Measurements from ENCODE around the gene TMEM109. TPM values are rescaled to one million over a fixed set of nuclear protein-coding genes. Genes with fewer than 3 reads are reported as not detected.

The TMEM109 gene
- polyA plus RNA-seq, 2 of the 4 experiments (the other 2 are of a cell fraction) = 40.9 to 93.0 TPM

DNA sequence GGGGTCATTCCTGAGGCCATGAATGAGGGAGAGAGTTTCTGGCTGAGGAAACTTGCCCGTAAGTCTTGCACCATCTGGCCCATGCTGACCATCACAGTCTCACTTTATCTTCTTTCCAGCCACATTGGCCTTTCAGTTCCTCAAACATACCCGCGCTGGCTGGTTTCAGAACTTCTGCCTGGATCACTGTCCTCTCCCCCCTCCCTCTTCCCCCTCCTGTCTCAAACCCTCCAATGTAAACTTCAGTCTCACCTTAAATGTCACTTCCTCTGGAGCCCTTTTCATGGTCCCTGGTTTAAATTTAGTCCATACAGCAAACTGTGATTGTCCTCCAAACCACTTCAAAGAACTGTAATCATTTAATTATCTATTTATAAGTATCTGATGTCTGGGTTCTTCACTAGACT, 3.7 kb upstream of the TMEM109 start:
- no peak for FAIRE-seq
- no peak overlapping the region for H3K27ac ChIP-seq
- ATAC-seq = no peak
- no peaks in the 10 kb centered on the region for H3K9me3 ChIP-seq
- WGBS (ENCODE audit: missing lambda C conversion rate) = 28% methylated on average over 3 of the region's 3 CpGs
- H3K4me3 ChIP-seq = no peak overlapping the region
- DNase-seq (ENCODE audit: low read depth in 1 of 2, low spot score in 1 of 2) = no peak
- no peak for TF ChIP-seq HES2 (IDR thresholded peaks at IDR 0.05)
- TF ChIP-seq TFCP2L1 (CRISPR knock-in tag; IDR thresholded peaks at IDR 0.05) = no peak
- no peak for TF ChIP-seq HOXA7 (CRISPR knock-in tag; IDR thresholded peaks at IDR 0.05)
- no peak for TF ChIP-seq ESRRA (IDR thresholded peaks at IDR 0.05; ENCODE audit: borderline replicate concordance, low read length)
- TF ChIP-seq CBX8 (IDR thresholded peaks at IDR 0.05) = no peak
- TF ChIP-seq KDM1A (IDR thresholded peaks at IDR 0.05; ENCODE audit: low read depth) = no peak
- TF ChIP-seq HEYL (CRISPR knock-in tag; IDR thresholded peaks at IDR 0.05) = no peak
- TF ChIP-seq RCOR1 (IDR thresholded peaks at IDR 0.05; ENCODE audit: low read depth, low read length) = no peak
- TF ChIP-seq CTCF (IDR thresholded peaks at IDR 0.05) = no peak
- no peak for TF ChIP-seq ZC3H11A (IDR thresholded peaks at IDR 0.05)
- no peak for TF ChIP-seq RFX5 (IDR thresholded peaks at IDR 0.05)
- no peak for TF ChIP-seq POLR2A (IDR thresholded peaks at IDR 0.05; ENCODE audit: low read length)
- TF ChIP-seq HOXB13 (CRISPR knock-in tag; IDR thresholded peaks at IDR 0.05; ENCODE audit: low read depth) = no peak
- TF ChIP-seq RARB (CRISPR knock-in tag; IDR thresholded peaks at IDR 0.05) = no peak
- no peak for TF ChIP-seq KDM5A (IDR thresholded peaks at IDR 0.05)
- no peak for TF ChIP-seq JUN (IDR thresholded peaks at IDR 0.05)
- peaks cover 5% of the 10 kb centered on the region for H3K4me1 ChIP-seq
- H3K4me2 ChIP-seq = no peak overlapping the region
- CTCF ChIA-PET = interaction anchor here (1.4 to 2.9 kb wide), 3 partner anchors 10 to 11 kb away, joined by 3 to 22 read pairs (median 8); no protein-coding TSS in a partner anchor
- POLR2A ChIA-PET = no interaction called here

GRCh38 chr11:60910711-60911380, 3.1 kb upstream of the TMEM109 start:
- no peak overlapping the region for H3K4me2 ChIP-seq
- TF ChIP-seq HOXB13 (CRISPR knock-in tag; IDR thresholded peaks at IDR 0.05; ENCODE audit: low read depth) = no peak
- no peak for TF ChIP-seq ZNF302 (CRISPR knock-in tag; IDR thresholded peaks at IDR 0.05)
- no peak for TF ChIP-seq SREBF2 (IDR thresholded peaks at IDR 0.05)
- TF ChIP-seq, protein P1, sequence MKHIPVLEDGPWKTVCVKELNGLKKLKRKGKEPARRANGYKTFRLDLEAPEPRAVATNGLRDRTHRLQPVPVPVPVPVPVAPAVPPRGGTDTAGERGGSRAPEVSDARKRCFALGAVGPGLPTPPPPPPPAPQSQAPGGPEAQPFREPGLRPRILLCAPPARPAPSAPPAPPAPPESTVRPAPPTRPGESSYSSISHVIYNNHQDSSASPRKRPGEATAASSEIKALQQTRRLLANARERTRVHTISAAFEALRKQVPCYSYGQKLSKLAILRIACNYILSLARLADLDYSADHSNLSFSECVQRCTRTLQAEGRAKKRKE (CRISPR knock-in tag; IDR thresholded peaks at IDR 0.05; ENCODE audit: low read depth) = no peak
- no peak for TF ChIP-seq TP53 (CRISPR knock-in tag; IDR thresholded peaks at IDR 0.05)
- no peak for TF ChIP-seq FOSB (CRISPR knock-in tag; IDR thresholded peaks at IDR 0.05)
- TF ChIP-seq NFE2L2 (conservative IDR thresholded peaks at IDR 0.05; ENCODE audit: low read length) = no peak
- no peak for TF ChIP-seq CBX8 (IDR thresholded peaks at IDR 0.05)
- no peak for TF ChIP-seq ESRRA (IDR thresholded peaks at IDR 0.05; ENCODE audit: borderline replicate concordance, low read length)
- no peak for TF ChIP-seq PBX3 (IDR thresholded peaks at IDR 0.05)
- no peak for TF ChIP-seq RARB (CRISPR knock-in tag; IDR thresholded peaks at IDR 0.05)
- no peak for TF ChIP-seq ZFP36 (IDR thresholded peaks at IDR 0.05; ENCODE audit: borderline replicate concordance, partially characterized antibody)
- TF ChIP-seq RAD21 (conservative IDR thresholded peaks at IDR 0.05 in 1 of 2, IDR thresholded peaks at IDR 0.05 in 1 of 2) = no peak
- ChIA-PET CTCF (interaction anchor here (1.4 kb wide), 1 partner anchor 9 kb away, joined by 3 read pairs; no protein-coding TSS in a partner anchor), POLR2A (no interaction called here)
- H3K27ac ChIP-seq = no peak overlapping the region
- H3K4me3 ChIP-seq = no peak overlapping the region
- DNase-seq (ENCODE audit: low read depth in 1 of 2, low spot score in 1 of 2) (no peak), ATAC-seq (no peak), FAIRE-seq (no peak)
- peaks cover 10% of the 10 kb centered on the region for H3K4me1 ChIP-seq
- H3K9me3 ChIP-seq = no peaks in the 10 kb centered on the region
- 46% methylated on average over 5 of the region's 5 CpGs for WGBS (ENCODE audit: missing lambda C conversion rate)
